ENCODE data around the gene PRKAG2.

GRCh38 chr7:151851782-151852181, 25.1 kb downstream of the PRKAG2 start:
- TF ChIP-seq CTCF (IDR thresholded peaks at IDR 0.05) (no peak), POLR2A (IDR thresholded peaks at IDR 0.05) (no peak)

All from thyroid gland (tissue), 4 donors.